GM12878 (cell line): Measurements from ENCODE around the gene MAF.

Experiments used
- CBFB ChIP-seq: IDR thresholded peaks from 2 replicates; pipeline ENCODE4 v1.6.1; 2016; ENCODE audit warnings: antibody characterized with exemption, low read depth
- JUNB ChIP-seq: IDR thresholded peaks from 2 replicates; pipeline ENCODE4 v1.6.1; 2016; ENCODE audit warnings: antibody characterized with exemption, mild to moderate bottlenecking
- NFYA ChIP-seq: IDR thresholded peaks from 2 replicates; pipeline ENCODE4 v1.6.1; 2011; ENCODE audit warnings: low read depth, mild to moderate bottlenecking, low read length, improper control_type of control experiment, borderline replicate concordance
- POLR2A ChIP-seq: IDR thresholded peaks from 2 replicates; pipeline ENCODE4 v1.6.1; 2011; ENCODE audit warnings: low read depth, mild to moderate bottlenecking, low read length
- TARDBP ChIP-seq: IDR thresholded peaks from 2 replicates; pipeline ENCODE4 v1.6.1; 2016; ENCODE audit warnings: borderline replicate concordance
- TF ChIP-seq, protein P1 (sequence below), 3 experiments: IDR thresholded peaks in 2 of 3; conservative IDR thresholded peaks in 1 of 3; 2 replicates each; pipeline ENCODE4 v1.5.1; 2011; ENCODE audit warnings: low read depth in 3 of 3, low read length in 3 of 3, mild to moderate bottlenecking in 3 of 3, control low read depth in 2 of 3, moderate library complexity in 2 of 3, inconsistent platforms in 1 of 3, mixed read lengths in 1 of 3; ENCODE audit not compliant: control insufficient read depth in 2 of 3, insufficient read depth in 1 of 3; ENCODE audit errors: extremely low read depth in 1 of 3

DNA sequence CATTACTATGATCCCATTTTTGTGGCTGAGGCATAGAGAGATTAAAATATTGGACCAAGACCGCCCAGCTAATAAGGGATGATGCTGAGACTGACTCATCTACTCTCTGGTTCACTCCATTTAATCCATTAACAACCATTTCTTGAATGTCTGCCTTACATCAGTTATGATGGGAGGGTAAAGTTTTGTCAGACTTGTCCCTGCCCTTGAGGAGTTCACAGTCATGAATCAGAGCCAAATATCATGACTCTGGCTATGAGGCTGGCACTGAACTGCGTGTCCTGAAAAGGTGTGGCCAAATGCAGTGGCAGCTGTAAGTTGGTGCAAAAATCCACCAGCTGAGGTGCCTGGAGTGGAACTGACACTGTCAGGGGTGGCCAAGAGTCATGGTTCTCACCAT is 35.0 kb upstream of the MAF start:
- no peak for TF ChIP-seq TARDBP
- no peak for TF ChIP-seq POLR2A
- no peak for TF ChIP-seq CBFB
- TF ChIP-seq, protein P1, sequence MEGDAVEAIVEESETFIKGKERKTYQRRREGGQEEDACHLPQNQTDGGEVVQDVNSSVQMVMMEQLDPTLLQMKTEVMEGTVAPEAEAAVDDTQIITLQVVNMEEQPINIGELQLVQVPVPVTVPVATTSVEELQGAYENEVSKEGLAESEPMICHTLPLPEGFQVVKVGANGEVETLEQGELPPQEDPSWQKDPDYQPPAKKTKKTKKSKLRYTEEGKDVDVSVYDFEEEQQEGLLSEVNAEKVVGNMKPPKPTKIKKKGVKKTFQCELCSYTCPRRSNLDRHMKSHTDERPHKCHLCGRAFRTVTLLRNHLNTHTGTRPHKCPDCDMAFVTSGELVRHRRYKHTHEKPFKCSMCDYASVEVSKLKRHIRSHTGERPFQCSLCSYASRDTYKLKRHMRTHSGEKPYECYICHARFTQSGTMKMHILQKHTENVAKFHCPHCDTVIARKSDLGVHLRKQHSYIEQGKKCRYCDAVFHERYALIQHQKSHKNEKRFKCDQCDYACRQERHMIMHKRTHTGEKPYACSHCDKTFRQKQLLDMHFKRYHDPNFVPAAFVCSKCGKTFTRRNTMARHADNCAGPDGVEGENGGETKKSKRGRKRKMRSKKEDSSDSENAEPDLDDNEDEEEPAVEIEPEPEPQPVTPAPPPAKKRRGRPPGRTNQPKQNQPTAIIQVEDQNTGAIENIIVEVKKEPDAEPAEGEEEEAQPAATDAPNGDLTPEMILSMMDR (IDR thresholded peaks at IDR 0.05 in 2 of 3, conservative IDR thresholded peaks at IDR 0.05 in 1 of 3; ENCODE audit: control insufficient read depth in 2 of 3, extremely low read depth in 1 of 3, insufficient read depth in 1 of 3, low read depth in 3 of 3, low read length in 3 of 3), result no peak
- no peak for TF ChIP-seq JUNB
- TF ChIP-seq NFYA, result no peak
